VCaP (cell line): ENCODE results near the gene DPYSL4.

Experiments
- H3K27ac ChIP-seq: fragments of 450-650 bp; 2 replicates; pipeline ENCODE4 v1.5.1; 2017
- CTCF ChIP-seq: fragments of 450-650 bp; conservative IDR thresholded peaks from 2 replicates; pipeline ENCODE4 v1.5.1; 2017; ENCODE audit warnings: mild to moderate bottlenecking, moderate library complexity

The DPYSL4 gene

GRCh38 chr10:132233501-132234085 is 46.8 kb downstream of the DPYSL4 start:
- no peak overlapping the region for H3K27ac ChIP-seq
- no peak for TF ChIP-seq CTCF

- TF ChIP-seq CTCF: no peak
- no peak overlapping the region for H3K27ac ChIP-seq
These were observed 48.1 kb downstream of the DPYSL4 start for GRCh38 chr10:132234860-132235259.

DNA sequence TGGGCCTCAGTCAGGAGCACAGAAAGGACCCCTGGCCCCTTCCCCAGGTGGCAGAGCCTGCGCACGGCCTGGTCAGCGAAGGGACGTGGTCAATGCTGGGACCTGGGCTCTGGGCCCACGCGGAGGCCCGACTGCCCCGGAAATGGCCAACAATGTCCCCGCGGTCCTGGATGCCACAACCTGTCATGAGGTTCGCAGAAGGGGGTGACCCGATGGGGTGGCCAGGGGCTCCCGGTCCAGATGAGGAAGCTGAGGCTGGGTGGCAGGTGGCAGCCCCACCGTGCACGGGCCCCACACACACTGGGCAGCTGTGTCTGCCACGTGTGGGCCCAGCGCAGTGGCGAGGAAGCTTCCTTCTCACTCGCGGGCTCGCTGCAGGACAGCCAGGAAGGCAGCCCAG is 49.4 kb downstream of the DPYSL4 start:
- TF ChIP-seq CTCF: no peak
- no peak overlapping the region for H3K27ac ChIP-seq

GRCh38 chr10:132236881-132237280 is 50.1 kb downstream of the DPYSL4 start:
- no peak for TF ChIP-seq CTCF
- H3K27ac ChIP-seq: no peak overlapping the region

DNA sequence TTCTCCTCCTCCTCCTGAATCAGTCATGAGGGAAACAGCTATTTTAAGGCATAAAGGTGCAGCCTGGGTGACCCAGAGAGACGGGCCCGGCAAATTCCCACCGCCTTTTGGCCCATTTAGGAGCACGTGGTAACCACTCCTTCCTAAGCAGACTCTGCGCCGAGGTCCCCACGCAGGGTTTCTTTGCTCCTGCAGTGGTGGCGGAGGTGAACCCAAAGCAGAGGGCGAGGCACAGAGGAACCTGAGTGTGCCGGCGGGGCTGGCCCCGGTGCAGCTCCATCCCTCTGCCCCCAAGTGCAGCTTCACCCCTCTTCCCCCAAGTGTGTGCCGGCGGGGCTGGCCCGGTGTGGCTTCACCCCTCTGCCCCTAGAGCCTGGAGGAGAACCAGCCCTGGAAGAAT is 50.6 kb downstream of the DPYSL4 start:
- no peak for TF ChIP-seq CTCF
- H3K27ac ChIP-seq: no peak overlapping the region

DNA sequence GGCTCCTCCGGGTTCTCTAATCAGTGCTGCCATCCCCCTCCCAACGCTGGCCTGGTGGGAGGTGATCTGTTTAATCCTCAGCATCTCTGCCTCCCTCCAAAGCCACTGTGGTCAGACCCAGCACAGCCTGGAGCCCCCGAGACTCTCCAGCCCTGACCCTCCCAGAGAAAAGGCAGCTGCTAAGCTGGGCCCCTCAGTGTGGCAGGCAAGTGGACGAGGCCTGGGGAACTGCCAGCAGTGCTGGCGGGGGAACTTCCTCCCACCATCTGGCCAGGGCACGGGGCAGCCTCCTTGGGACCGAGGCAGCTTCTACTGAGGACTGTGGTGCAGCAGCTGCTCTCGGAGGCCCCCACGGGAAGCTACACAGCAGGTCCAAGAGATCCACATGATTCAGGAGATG is 51.1 kb downstream of the DPYSL4 start:
- H3K27ac ChIP-seq: no peak overlapping the region
- no peak for TF ChIP-seq CTCF

GRCh38 chr10:132238371-132239125 is 51.8 kb downstream of the DPYSL4 start:
- H3K27ac ChIP-seq: no peak overlapping the region
- no peak for TF ChIP-seq CTCF
